ENCODE data around the gene MUC22. TPM values are rescaled to one million over a fixed set of nuclear protein-coding genes. Genes with fewer than 3 reads are reported as not detected.

MUC22 gene
- total RNA-seq, 3 donors from 2014 or later (not counting 1 experiment from before 2014, with no cell fraction given) = not detected

DNA sequence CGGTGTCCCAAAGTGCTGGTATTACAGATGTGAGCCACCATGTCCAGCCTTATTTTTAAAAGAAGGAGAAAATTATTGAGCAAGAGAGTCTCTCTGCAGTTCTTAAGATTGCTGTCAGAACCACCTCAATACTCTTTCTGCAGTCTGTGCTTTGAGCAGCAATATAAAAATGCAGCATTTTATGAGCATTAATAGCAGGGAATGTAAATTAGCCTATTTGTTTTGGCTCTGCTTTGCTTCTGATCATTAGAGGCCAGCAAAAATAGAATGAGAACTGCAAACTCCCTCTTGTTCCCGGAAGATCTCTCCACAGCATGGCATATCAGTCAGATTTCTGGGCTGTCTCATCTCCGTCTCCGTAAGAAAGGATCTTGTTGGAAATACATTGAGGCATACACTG, 66.3 kb downstream of the MUC22 start:
- no peaks in the 10 kb centered on the region for H3K36me3 ChIP-seq (ENCODE audit: control insufficient read depth, insufficient read depth, low read length)
- 98% methylated on average over 4 of the region's 4 CpGs for WGBS (ENCODE audit: insufficient coverage)
- intact Hi-C loops (cut with micrococcal nuclease) = no loop called here
- no peaks in the 10 kb centered on the region for H3K27me3 ChIP-seq (ENCODE audit: control insufficient read depth, insufficient read depth, low read length)
- peaks cover 3 to 8% of the 10 kb centered on the region in 2 donors for H3K27me3 Mint-ChIP-seq (ENCODE audit: low read depth in 2 of 2)
- no peaks in the 10 kb centered on the region for H3K36me3 Mint-ChIP-seq
- DNase-seq (no peak), ATAC-seq (no peak)
- no peaks in the 10 kb centered on the region for H3K9me3 ChIP-seq (ENCODE audit: control insufficient read depth, insufficient read depth, low read length)
- H3K27ac ChIP-seq (ENCODE audit: low read length) = no peak overlapping the region
- H3K4me1 Mint-ChIP-seq = peaks cover 0 to 9% of the 10 kb centered on the region in 2 donors
- H3K4me3 ChIP-seq (ENCODE audit: low read length) = no peak overlapping the region
- H3K4me3 Mint-ChIP-seq = no peak overlapping the region
- peaks cover 8% of the 10 kb centered on the region for H3K4me1 ChIP-seq (ENCODE audit: control insufficient read depth, insufficient read depth, low read length)
- no peaks in the 10 kb centered on the region for H3K9me3 Mint-ChIP-seq
- TF ChIP-seq, protein P1, sequence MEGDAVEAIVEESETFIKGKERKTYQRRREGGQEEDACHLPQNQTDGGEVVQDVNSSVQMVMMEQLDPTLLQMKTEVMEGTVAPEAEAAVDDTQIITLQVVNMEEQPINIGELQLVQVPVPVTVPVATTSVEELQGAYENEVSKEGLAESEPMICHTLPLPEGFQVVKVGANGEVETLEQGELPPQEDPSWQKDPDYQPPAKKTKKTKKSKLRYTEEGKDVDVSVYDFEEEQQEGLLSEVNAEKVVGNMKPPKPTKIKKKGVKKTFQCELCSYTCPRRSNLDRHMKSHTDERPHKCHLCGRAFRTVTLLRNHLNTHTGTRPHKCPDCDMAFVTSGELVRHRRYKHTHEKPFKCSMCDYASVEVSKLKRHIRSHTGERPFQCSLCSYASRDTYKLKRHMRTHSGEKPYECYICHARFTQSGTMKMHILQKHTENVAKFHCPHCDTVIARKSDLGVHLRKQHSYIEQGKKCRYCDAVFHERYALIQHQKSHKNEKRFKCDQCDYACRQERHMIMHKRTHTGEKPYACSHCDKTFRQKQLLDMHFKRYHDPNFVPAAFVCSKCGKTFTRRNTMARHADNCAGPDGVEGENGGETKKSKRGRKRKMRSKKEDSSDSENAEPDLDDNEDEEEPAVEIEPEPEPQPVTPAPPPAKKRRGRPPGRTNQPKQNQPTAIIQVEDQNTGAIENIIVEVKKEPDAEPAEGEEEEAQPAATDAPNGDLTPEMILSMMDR (IDR thresholded peaks at IDR 0.05) = no peak
- H3K27ac Mint-ChIP-seq = no peak overlapping the region

DNA sequence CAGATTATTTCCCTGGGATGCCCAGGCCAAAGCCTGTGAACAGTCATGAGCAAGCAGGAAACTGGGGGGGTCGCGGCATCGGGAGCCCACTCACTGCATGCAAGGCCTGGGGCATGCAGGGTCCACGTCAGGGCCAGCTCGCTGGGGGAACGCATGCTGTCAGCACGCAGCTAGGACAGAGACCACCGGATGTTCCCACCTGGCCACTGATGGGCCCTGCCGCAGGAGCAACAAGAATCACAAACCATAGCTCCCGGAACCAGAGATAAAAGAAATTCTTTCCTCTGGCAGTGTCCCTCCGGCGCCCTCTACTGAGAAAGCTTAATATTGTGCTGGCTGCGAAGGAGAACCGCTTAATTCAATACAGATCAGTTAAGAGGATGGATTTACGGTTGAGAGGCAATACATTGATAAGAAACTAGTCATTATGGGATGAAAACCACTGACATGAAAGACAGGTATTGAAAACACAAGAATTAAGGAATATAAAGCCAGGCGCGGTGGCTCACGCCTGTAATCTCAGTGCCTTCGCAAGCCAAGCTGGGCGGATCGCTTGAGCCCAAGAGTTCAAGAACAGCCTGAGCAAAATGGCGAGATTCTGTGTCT, 69.5 kb downstream of the MUC22 start:
- no peak overlapping the region for H3K27ac ChIP-seq (ENCODE audit: low read length)
- peaks cover 3 to 8% of the 10 kb centered on the region in 2 donors for H3K27me3 Mint-ChIP-seq (ENCODE audit: low read depth in 2 of 2)
- no peaks in the 10 kb centered on the region for H3K36me3 ChIP-seq (ENCODE audit: control insufficient read depth, insufficient read depth, low read length)
- H3K4me3 ChIP-seq (ENCODE audit: low read length) = no peak overlapping the region
- H3K9me3 ChIP-seq (ENCODE audit: control insufficient read depth, insufficient read depth, low read length) = no peaks in the 10 kb centered on the region
- H3K4me3 Mint-ChIP-seq = peak overlapping the region; percentile 37
- H3K36me3 Mint-ChIP-seq = no peaks in the 10 kb centered on the region
- H3K4me1 ChIP-seq (ENCODE audit: control insufficient read depth, insufficient read depth, low read length) = peaks cover 8% of the 10 kb centered on the region
- intact Hi-C loops (cut with micrococcal nuclease) = loop anchor here (2.0 to 10.0 kb wide), 2 partner anchors 165 to 251 kb away; partner anchors contain the start of gene VARS2
- 24% methylated on average over 22 of the region's 22 CpGs for WGBS (ENCODE audit: insufficient coverage)
- peaks cover 0 to 9% of the 10 kb centered on the region in 2 donors for H3K4me1 Mint-ChIP-seq
- H3K9me3 Mint-ChIP-seq = no peaks in the 10 kb centered on the region
- no peaks in the 10 kb centered on the region for H3K27me3 ChIP-seq (ENCODE audit: control insufficient read depth, insufficient read depth, low read length)
- DNase-seq (peak; percentile 39 to 83), ATAC-seq (peak; percentile 83 to 88 (median 86))
- TF ChIP-seq, protein P1 (IDR thresholded peaks at IDR 0.05) = peak; percentile 82
- H3K27ac Mint-ChIP-seq = no peak overlapping the region

DNA sequence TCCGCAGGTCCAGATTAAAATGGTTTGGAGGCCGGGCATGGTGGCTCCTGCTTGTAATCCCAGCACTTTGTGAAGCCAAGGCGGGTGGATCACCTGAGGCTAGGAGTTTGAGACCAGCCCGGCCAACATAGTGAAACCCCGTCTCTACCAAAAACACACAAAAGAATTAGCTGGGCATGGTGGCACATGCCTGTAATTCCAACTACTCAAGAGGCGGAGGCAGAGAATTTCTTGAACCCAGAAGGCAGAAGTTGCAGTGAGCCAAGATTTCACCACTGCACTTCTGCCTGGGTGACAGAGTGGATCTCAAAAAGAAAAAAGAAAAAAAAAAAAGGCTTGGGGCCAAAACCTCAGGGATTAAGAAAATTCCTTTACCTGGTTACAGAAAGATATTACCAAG, 71.6 kb downstream of the MUC22 start:
- no peak for ATAC-seq
- Histone ChIP-seq H3K4me3 (ENCODE audit: low read length) (no peak overlapping the region), H3K9me3 (ENCODE audit: control insufficient read depth, insufficient read depth, low read length) (no peaks in the 10 kb centered on the region), H3K36me3 (ENCODE audit: control insufficient read depth, insufficient read depth, low read length) (no peaks in the 10 kb centered on the region), H3K27me3 (ENCODE audit: control insufficient read depth, insufficient read depth, low read length) (peaks cover 2% of the 10 kb centered on the region), H3K27ac (ENCODE audit: low read length) (no peak overlapping the region), H3K4me1 (ENCODE audit: control insufficient read depth, insufficient read depth, low read length) (peaks cover 8% of the 10 kb centered on the region)
- TF ChIP-seq, protein P1 (IDR thresholded peaks at IDR 0.05) = no peak
- peaks cover 4 to 10% of the 10 kb centered on the region in 2 donors for H3K27me3 Mint-ChIP-seq (ENCODE audit: low read depth in 2 of 2)
- no peak for DNase-seq
- H3K9me3 Mint-ChIP-seq = no peaks in the 10 kb centered on the region
- WGBS (ENCODE audit: insufficient coverage) = 93% methylated on average over 6 of the region's 6 CpGs
- H3K4me1 Mint-ChIP-seq = peaks cover 0 to 9% of the 10 kb centered on the region in 2 donors
- intact Hi-C loops (cut with micrococcal nuclease) = loop anchor here (10.0 kb wide), 1 partner anchor 167 kb away; the partner anchor contains the start of gene VARS2
- H3K36me3 Mint-ChIP-seq = no peaks in the 10 kb centered on the region
- no peak overlapping the region for H3K4me3 Mint-ChIP-seq
- H3K27ac Mint-ChIP-seq = no peak overlapping the region

Measured in natural killer cell (primary cell).